GM12801 (cell line): ENCODE data around the gene SIK2.

Source experiments
- TF ChIP-seq, protein P1 (sequence below): IDR thresholded peaks from one replicate; pipeline ENCODE4 v1.5.1; 2011; ENCODE audit warnings: control low read depth; ENCODE audit not compliant: insufficient read length; ENCODE audit errors: extremely low read depth

Gene SIK2

DNA sequence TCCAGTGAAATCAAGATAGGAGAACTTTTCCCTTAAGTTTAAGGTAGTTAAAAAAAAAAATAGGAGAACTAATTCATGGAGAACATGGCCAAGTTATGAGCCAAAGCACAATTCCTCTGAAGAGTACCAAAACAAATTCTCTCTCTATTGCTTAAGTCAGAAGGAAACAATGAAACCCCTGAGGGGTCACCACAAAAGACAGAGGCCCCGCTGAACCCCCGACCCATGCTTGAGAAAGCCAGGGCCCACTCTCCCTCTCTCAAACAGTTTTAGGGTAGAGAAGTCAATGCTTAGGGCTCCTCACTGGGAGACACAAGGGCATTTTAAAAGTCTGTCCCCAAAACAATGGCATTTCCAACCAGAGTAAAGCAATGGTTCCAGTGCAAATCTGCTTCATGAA lies 137.1 kb downstream of the SIK2 start:
- TF ChIP-seq, protein P1, sequence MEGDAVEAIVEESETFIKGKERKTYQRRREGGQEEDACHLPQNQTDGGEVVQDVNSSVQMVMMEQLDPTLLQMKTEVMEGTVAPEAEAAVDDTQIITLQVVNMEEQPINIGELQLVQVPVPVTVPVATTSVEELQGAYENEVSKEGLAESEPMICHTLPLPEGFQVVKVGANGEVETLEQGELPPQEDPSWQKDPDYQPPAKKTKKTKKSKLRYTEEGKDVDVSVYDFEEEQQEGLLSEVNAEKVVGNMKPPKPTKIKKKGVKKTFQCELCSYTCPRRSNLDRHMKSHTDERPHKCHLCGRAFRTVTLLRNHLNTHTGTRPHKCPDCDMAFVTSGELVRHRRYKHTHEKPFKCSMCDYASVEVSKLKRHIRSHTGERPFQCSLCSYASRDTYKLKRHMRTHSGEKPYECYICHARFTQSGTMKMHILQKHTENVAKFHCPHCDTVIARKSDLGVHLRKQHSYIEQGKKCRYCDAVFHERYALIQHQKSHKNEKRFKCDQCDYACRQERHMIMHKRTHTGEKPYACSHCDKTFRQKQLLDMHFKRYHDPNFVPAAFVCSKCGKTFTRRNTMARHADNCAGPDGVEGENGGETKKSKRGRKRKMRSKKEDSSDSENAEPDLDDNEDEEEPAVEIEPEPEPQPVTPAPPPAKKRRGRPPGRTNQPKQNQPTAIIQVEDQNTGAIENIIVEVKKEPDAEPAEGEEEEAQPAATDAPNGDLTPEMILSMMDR: no peak

DNA sequence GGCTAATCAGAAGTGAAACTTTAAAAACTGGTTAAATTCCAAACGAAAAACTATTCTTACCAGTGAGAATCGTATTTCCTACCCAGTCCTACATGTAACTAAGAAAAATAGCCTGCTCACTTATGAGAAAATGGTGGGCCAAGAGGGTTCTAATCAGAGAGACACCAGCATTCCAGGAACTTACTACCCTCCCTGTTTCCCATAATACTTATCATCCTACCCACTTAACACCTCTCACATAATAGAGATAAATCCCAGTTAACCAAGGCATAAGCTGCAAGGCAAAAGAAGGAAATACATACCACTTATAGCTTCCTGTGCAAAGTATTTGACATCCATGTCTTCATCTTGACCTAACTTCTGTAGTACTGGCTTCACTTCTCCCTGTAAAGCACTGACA lies 139.5 kb downstream of the SIK2 start:
- TF ChIP-seq, protein P1: no peak

DNA sequence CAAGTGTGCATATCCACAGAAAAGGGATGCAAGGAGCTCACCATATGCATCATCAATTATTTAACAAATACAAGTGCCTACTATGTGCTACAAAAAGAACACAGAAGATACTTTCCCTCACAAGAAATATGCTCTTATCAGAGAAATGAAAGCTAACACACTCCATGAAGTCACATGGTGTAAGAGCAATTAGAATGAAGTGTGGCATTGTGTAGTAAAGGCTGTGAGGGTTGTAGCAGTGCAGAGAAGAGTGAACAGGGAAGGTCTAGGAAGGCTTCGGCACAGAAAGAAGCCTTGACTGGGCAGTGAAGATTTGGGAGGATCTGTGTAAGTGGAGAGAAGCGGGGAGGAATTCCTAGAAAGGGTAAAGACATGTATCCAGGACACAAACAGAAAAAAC lies 141.5 kb downstream of the SIK2 start:
- TF ChIP-seq, protein P1: no peak

DNA sequence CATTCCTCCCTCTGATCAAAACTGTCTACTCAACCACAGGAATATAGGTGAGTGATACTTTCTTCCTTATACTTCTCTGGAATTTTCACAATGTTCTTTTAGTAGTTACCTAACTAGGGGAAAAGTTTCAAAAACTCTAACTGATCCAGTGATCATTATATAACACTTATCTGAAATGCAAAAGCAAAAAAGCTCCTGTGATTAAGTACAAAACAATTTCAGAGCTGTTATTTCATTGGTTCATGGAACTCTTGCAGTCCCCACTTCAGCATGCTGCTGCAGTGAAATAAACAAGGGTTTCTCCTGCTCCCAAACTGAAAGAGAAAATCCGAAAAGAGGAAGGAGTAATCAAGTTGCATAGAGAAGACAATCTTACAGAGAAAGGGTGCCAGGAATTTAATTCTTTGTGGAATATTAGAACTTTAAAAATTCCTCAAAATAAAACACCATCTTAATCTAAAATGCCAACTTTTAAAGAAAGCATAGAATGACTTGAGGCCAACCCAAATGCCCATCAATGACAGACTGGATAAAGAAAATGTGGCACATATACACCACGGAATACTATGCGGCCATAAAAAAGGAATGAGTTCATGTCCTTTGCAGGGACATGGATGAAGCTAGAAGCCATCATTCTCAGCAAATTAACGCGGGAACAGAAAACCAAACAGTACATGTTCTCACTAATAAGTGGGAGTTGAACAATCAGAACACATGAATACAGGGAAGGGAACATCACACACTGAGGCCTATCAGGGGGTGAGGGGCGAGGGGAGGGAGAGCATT lies 143.7 kb downstream of the SIK2 start:
- TF ChIP-seq, protein P1: no peak

DNA sequence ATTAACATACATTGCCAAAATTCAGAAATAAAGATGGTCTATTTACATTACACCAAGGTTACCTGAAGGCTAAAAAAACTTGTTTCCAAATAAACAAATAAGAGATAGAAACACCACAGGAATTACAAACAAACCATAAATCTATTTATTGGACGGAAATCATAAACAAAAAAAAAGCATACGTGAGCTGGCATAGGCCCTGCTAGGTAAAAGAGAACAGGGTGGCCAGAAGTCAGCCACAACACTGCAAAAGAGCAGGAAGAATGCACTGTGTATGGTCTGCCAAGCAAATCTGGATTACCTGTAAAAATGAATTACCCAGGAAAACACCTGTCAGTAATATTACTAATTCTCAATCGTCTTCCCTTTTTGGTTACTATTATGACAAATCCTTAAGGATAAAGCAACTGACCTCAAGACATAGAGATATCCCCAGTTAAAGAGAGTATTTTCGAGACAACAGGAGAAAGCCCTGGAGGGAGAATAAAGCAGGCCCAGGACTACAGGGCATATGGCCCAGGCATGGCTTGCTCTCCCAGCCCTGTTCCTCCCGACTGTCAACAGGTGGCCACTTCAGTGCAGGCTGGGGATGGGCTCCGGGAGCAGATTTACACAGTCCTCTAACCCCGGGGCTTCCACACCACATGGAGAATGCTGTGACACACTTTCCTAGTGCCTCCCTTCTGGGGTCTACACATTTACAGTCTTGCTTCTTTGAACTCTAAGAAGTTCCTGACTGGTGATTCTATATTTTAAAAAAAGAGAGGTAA lies 146.0 kb downstream of the SIK2 start:
- TF ChIP-seq, protein P1: no peak

DNA sequence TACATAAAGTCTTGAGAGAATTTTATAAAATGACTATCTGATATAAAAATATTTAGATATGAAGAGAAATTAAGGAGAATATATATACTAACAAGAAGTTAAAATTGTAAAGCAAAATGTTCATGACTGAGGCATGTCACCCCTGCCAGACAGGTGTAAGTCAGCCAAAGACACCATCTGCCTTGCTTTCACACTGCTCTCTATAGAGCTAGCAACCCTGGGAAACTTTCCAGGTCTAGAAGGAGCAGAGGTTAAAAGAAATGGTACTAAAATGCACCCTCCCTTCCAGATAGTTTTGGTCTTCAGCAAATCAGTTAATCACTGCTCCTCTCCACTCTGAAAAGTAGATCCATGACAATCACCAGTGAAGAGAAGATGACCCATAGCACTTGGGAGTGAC lies 147.4 kb downstream of the SIK2 start:
- TF ChIP-seq, protein P1: no peak

DNA sequence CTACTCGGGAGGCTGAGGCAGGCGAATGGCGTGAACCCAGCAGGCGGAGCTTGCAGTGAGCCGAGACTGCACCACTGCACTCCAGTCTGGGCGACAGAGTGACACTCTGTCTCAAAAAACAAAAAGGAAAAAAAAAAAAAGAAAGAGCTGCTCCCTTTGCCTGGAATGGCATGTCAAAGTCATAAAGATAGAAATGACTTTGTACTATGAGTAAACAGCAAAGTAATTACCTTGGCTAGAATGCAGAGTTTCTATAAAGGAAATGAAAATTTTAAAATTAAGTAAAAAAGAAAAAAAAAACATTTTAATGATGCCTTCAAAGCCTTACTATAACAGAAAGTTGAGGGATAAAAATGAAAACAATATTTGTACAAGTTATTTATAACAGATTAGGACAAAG lies 153.8 kb downstream of the SIK2 start:
- TF ChIP-seq, protein P1: no peak
